ENCODE measurements around the gene PTPRQ.
"Not testable (repeated sequence)": the region's sequence is repeated elsewhere in the genome, so short reads cannot be mapped to it uniquely, and the experiment has no call there.

Gene PTPRQ

DNA sequence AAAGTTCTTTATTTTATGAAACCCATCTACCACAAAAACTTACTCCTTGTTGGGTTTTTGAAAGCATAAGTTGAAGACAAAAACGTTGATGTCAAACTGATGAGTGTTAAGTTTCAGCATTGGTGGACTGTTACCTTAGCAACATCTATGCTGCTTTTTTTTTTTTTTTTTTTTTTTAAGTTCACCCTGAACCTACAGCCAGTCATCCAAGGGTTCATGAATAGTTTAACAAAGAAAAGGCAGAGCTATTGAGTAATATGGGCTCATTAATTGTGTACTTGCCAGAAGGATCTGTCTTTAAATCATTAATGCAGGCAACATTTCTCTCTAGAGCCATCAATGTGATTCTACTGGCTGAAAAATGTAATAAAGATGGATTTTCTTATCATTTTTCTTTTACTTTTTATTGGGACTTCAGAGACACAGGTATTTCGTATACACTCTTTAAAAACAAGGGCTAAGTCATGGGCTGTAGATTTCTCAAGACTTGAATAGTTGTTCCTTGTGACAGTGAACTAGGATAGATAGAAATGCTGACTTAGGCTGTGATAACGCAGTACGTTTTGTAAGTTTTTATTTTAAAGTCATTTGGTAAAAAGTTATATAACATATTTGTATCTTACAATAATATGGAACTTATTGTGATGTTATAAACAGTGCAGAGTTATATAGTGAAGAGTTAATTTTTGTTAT is at the start of gene PTPRQ:
PTPRQ (plus strand) TSS at position 262 of the 693 bp plus-strand sequence; CDS start at position 373, 111 bp downstream.
- DNase-seq: no peak

- DNase-seq: peak; percentile 93
Observed at GRCh38 chr12:80400571-80400991, 43.5 kb upstream of the PTPRQ start.

- DNase-seq: no peak
Observed at GRCh38 chr12:80401191-80401590, 42.8 kb upstream of the PTPRQ start.

DNA sequence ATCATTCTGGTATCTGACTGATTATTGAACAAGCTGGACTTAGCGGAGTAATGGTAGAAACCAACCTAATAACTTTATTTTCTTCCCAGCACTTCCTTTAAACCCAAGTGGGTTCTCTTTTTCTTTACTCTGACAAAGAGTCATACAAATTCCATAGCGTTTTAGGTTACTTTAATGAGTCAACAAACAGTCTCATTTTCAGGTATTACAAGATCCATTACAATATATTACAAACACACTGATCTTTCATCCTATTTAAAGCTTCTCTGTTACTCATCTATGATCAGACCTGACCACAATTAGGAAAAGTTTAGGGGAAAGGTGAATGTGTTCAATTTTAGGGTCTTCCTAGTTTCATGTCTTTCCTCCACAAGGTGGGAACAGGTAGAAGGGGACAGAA is 39.4 kb upstream of the PTPRQ start:
- DNase-seq: no peak

- DNase-seq: no peak
Observed at GRCh38 chr12:80406253-80406652, 37.8 kb upstream of the PTPRQ start.

DNA sequence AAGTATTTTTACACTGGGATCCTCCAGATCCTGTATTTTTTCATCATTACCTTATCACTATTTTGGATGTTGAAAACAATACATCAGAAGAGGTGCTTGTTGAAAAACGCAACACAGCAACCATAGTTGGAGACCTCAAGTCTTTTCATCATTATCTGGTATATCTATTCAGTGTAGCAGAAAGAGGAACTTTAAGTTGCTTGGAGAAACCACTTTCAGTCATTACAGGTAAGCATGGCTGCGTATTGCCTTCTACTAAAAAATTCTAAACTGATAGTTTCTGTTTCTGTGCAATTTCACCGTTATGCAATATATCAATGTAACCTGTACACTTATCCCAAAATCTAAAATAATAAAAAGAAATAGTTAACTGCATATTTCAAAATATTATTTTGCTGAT is 32.2 kb upstream of the PTPRQ start:
- DNase-seq: no peak

GRCh38 chr12:80412343-80412953 is 31.6 kb upstream of the PTPRQ start:
- DNase-seq: peak; percentile 80

DNA sequence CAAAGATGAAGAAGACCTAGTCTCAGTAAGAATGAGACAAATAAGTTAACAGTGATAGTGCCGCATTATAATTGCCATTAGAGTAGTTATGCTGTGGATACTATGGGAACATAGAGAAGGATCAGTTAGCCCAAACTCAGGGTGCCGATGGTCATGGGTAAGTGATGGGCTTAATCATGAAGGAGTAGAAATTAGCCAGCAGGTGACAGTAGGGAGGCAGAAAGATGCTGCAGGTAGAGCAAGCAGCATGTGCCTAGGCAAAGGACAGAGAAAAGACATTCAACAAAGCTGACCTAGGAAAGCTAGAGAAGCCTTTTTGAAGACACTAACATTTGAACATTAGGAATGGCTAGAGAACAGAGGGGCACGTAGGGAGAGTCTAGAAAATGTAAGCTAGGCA is 30.6 kb upstream of the PTPRQ start:
- no peak for DNase-seq

GRCh38 chr12:80415466-80415865 is 28.6 kb upstream of the PTPRQ start:
- DNase-seq: no peak

GRCh38 chr12:80419644-80420043 is 24.4 kb upstream of the PTPRQ start:
- no peak for DNase-seq

GRCh38 chr12:80420075-80420474 is 24.0 kb upstream of the PTPRQ start:
- no peak for DNase-seq

GRCh38 chr12:80422550-80422949 is 21.5 kb upstream of the PTPRQ start:
- DNase-seq: no peak

DNA sequence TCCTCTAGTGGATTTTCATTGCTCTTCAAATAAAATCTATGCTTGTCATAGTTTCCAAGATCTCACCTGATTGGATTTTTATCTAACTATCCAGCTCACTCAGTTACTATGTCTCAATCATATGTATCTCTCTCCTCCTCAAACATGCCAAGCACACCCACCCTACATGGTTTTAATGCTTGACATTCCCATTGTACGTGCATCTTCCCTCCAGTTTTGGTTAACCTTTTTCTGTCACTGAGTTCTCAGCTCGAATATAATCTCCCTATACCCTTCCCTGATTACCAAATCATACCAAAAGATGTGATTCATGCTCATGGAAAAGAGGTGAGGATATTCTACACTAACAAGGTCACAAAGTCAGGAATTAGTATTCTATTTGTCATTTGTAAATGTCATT is 12.0 kb upstream of the PTPRQ start:
- DNase-seq: no peak

DNA sequence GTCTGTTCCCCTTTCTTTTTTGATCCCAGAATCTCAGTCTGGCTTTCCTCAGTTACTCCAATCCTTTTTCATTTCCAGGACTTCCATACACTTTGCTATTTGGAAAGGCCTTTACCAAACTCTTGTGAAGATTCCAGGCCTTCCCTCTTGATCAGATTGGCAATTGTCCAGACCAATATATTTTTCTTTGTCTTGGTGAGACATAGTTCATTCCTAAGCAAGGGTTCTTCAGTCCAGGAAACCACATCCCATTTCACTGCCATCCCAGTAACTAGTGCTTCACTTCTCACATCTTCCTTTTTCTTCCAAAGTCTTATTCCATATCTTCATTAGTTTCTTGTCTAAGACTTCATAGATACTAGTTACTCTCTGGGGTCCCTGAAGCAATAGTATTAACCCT is 2.1 kb upstream of the PTPRQ start:
- DNase-seq: no peak

GRCh38 chr12:80442426-80443222 is 1.4 kb upstream of the PTPRQ start:
- DNase-seq: no peak

- no peak for DNase-seq
Observed at GRCh38 chr12:80445083-80445793, 1.2 kb downstream of the PTPRQ start.

DNA sequence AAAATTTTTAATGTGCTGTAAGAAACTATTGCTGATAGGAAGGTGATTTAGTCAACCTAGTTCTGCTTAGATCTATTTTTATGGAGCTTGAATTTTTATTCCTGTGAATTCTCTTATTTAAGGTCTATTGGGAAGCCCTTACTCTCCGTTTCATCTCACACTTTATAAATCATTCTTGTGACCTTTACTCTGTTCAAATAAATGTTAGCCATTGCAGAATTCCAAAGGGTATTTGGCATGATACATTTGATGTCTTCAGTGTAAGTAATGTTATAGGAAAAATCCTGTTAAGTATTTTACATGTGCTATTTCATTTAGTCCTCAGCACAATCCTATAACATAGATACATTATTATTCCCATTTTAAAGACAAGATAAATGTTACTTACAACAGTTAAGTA is 12.5 kb downstream of the PTPRQ start:
- no peak for DNase-seq

GRCh38 chr12:80460972-80461371 is 16.9 kb downstream of the PTPRQ start:
- no peak for DNase-seq

- DNase-seq: not testable (repeated sequence)
Observed at GRCh38 chr12:80461851-80462250, 17.8 kb downstream of the PTPRQ start.

GRCh38 chr12:80469681-80470080 is 25.6 kb downstream of the PTPRQ start:
- DNase-seq: no peak

DNA sequence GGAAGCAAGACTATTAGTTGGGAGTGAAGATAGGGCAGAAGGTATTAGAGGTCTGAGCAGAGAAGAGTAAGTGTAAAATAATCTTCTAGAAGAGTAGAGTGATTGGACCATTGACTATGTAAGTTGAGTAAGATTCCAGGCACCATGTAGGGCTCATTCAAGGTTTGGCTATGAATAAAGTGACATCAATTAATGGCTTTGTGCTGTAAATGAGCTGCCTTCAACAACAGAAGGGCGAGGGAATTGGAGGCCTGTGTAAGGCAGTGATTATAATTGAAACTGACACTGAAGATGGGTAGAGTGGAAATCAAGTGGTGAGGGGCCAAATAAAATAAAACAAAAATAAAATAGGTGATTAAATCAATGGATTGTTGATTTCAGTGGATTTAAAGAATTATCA is 26.4 kb downstream of the PTPRQ start:
- DNase-seq: peak; percentile 17

DNA sequence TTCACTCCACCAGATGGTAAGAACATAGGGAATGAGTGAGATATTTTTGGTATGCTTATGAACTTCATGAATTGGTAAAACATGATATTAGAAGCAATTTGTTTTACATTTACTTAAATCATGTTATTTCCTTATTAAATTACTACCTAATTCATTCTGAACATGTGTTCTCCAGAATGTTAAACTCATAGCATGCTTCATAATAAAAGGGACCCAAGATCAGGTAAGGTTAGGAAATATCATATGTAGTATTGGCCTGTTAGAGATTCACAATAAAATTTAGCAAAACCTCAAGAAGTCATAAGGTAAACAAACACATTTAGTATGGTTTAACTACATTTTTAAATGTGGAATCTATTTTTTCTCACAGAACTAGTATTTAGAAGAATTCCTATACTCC is 28.2 kb downstream of the PTPRQ start:
- DNase-seq: peak; percentile 29

DNA sequence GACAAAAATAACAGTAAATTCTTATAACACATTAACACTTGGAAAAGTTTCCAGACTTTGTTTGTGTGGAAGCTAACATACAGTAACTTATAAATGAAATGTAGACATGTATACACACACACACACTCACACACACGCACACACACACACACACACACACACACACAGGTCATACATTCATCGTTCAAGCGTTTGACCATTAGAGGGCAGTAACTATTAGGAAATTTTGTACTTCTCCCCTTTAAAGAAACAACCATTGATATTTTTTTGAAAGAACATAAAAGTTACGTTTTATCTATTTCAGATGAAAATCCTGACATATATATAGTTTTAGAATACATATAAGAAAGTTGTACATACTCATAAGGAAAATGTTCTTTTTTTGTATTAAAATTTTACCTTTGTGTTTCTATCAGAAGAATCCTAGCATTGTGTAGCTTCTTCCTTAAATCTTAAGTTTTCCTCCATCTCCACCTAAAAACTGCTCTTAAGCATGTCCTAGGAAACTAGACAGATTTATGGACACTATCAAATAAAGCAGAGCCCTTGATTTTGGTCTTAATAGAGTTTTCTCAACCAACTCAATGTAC is 29.0 kb downstream of the PTPRQ start:
- DNase-seq: peak; percentile 79
